BJ (cell line): ENCODE data around the gene CHRND. TPM values are rescaled to one million over a fixed set of nuclear protein-coding genes. Genes with fewer than 3 reads are reported as not detected.

ENCODE experiments used
- CTCF ChIA-PET: fragments of 350-600 bp; formaldehyde crosslinking; extraction: SDS; loops from one replicate; lab custom pipeline; 2021; ENCODE audit warnings: antibody characterized with exemption, inconsistent platforms; lab: Yijun Ruan, JAX
- POLR2A ChIA-PET: fragments of 300-600 bp; sonication (Branson Sonifier 250); formaldehyde crosslinking; extraction: SDS; loops from one replicate; lab custom pipeline; 2021; ENCODE audit warnings: antibody characterized with exemption; lab: Charles Lee
- DNase-seq: peaks from one replicate; pipeline ENCODE4 v3.0.0-alpha.2; 2011; ENCODE audit warnings: low read depth
- H3K27me3 ChIP-seq: 2 replicates; pipeline ENCODE4 v1.6.0; 2011; ENCODE audit warnings: low read length; ENCODE audit not compliant: control insufficient read depth, insufficient read depth
- H3K36me3 ChIP-seq: 2 replicates; pipeline ENCODE4 v1.5.1; 2011; ENCODE audit warnings: low read length; ENCODE audit not compliant: control insufficient read depth, insufficient read depth
- H3K4me3 ChIP-seq: 2 replicates; pipeline ENCODE4 v1.5.1; 2011; ENCODE audit warnings: low read depth, mild to moderate bottlenecking, control low read depth, low read length
- polyA plus RNA-seq: library from polyadenylated mRNA; depleted of rRNA; stranded (reverse); fragments of >200 nt; gene quantifications from 2 replicates; pipeline ENCODE4 v1.2.3, GENCODE V29; 2011
- TF ChIP-seq, protein P1 (sequence below): IDR thresholded peaks from 2 replicates; pipeline ENCODE4 v1.5.1; 2011; ENCODE audit warnings: low read depth, mild to moderate bottlenecking, control low read depth, inconsistent platforms, low read length, moderate library complexity; ENCODE audit not compliant: insufficient read depth

Gene CHRND
- polyA plus RNA-seq, 1 experiment, result not detected

DNA sequence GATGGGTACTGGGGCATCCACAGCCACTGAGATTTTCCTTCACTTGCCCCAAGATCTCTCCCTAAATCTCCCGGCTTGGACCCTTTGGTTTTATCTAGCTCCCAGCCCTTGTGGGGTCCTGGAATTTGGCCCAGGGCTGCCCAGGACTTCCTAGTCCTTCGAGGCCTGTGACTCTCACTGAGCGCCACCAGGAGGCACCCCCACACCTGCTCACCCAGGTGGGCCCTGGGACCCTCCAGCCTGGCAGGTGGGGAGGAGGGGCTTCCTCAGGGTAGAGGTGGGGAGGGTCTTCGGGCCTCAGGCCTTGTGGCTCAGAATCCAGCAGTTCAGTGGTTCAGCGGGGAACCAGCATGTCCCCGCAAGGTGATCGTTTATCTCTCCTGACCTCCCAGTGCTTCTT lies 17.7 kb upstream of the CHRND start:
- ChIA-PET POLR2A (no interaction called here), CTCF (interaction anchor here (2.4 kb wide), 1 partner anchor 14 kb away, joined by 15 read pairs; no protein-coding TSS in a partner anchor)
- H3K27me3 ChIP-seq, result peaks cover 30% of the 10 kb centered on the region

DNA sequence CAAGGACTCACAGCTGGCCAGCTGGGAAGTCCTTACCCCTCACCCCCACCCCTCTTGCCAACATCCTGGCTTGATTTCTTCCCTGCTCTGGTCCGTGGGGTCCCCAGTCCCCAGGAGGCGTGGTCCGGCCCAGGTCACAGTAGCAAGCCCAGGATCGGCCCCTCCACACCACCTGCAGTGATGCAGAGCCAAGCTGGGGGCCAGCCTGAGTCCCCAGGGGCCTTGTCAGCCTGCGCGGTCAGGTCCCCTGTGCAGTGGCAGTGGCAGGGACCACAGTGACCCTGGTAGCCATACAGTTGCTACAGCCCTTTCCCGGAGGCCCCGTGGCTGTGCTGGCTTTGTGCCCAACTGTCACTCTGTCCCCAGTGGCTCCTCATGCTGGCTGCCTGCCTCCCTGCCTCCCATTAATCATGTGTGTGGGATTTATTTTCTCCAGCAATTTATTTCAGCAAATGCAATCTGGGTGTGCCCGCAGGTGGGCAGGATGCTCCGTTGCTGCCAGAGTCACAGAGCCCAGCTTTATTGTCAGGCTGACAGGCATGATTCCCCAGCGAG lies 14.5 kb upstream of the CHRND start:
- ChIA-PET CTCF (interaction anchor here (1.4 to 1.7 kb wide), 2 partner anchors 10 to 11 kb away, joined by 5 to 9 read pairs; no protein-coding TSS in a partner anchor), POLR2A (no interaction called here)
- Histone ChIP-seq H3K36me3 (no peaks in the 10 kb centered on the region), H3K4me3 (no peak overlapping the region), H3K27me3 (peaks cover 6% of the 10 kb centered on the region)
- TF ChIP-seq, protein P1, sequence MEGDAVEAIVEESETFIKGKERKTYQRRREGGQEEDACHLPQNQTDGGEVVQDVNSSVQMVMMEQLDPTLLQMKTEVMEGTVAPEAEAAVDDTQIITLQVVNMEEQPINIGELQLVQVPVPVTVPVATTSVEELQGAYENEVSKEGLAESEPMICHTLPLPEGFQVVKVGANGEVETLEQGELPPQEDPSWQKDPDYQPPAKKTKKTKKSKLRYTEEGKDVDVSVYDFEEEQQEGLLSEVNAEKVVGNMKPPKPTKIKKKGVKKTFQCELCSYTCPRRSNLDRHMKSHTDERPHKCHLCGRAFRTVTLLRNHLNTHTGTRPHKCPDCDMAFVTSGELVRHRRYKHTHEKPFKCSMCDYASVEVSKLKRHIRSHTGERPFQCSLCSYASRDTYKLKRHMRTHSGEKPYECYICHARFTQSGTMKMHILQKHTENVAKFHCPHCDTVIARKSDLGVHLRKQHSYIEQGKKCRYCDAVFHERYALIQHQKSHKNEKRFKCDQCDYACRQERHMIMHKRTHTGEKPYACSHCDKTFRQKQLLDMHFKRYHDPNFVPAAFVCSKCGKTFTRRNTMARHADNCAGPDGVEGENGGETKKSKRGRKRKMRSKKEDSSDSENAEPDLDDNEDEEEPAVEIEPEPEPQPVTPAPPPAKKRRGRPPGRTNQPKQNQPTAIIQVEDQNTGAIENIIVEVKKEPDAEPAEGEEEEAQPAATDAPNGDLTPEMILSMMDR, result no peak
- DNase-seq, result no peak

More for the DNA sequence above, 17.7 kb upstream of the CHRND start:
- Histone ChIP-seq H3K36me3 (no peaks in the 10 kb centered on the region), H3K4me3 (no peak overlapping the region)
- TF ChIP-seq, protein P1, result no peak
- no peak for DNase-seq

- Histone ChIP-seq H3K36me3 (no peaks in the 10 kb centered on the region), H3K4me3 (no peak overlapping the region), H3K27me3 (peaks cover 3% of the 10 kb centered on the region)
- TF ChIP-seq, protein P1, result no peak
- ChIA-PET CTCF (interaction anchor here (1.4 kb wide), 1 partner anchor 9 kb away, joined by 5 read pairs; no protein-coding TSS in a partner anchor), POLR2A (no interaction called here)
- DNase-seq, result no peak
Measured at GRCh38 chr2:232512602-232513001, 13.4 kb upstream of the CHRND start.

DNA sequence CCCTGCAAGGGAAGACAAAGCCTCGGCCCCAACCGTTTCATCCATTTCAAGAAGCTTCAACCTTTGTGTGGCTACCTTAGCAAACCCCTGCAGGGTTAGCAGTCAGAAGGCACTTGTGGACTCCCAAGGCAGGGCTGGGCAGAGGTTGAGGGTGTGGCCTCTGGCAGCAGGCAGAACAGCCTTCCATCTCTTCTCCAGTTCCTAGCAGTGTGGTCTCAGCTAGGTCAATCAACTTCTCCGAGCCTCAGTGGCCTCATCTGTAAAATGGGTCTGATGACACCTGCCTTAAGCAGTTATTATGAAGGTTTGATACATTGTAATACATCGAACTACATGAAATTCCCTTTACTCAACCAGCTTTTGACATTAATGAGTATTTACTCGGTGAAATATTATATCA lies 12.6 kb upstream of the CHRND start:
- no peak for DNase-seq
- Histone ChIP-seq H3K4me3 (no peak overlapping the region), H3K36me3 (no peaks in the 10 kb centered on the region), H3K27me3 (0 out of 2 replicates have a peak, but pooled peaks cover 1% of the 10 kb centered on the region)
- TF ChIP-seq, protein P1, result no peak
- ChIA-PET POLR2A (no interaction called here), CTCF (no interaction called here)

DNA sequence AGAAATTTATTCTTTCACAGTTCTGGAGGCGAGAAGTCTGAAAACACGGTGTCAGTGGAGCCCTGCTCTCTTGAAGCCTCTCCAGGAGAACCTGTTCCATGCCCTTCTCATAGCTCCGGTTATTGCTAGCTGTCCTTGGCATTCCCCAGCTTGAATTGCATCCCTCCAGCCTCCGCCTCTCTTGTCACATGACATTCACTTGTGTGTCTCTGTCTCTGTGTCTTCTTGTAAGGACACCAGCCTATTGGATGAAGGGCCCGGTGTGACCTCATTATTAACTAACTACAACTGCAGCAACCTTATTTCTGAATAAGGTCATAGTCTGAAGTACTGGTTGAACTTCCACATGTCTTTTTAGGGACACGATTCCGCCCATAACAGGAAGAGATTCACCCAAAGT lies 10.3 kb upstream of the CHRND start:
- DNase-seq, result no peak
- Histone ChIP-seq H3K4me3 (no peak overlapping the region), H3K27me3 (peaks cover 6% of the 10 kb centered on the region; the same call in 1 of the 2 replicates), H3K36me3 (no peaks in the 10 kb centered on the region)
- POLR2A ChIA-PET, result no interaction called here
- TF ChIP-seq, protein P1, result no peak
- CTCF ChIA-PET, result interaction anchor here (1.5 kb wide), 2 partner anchors 14 to 69 kb away, joined by 3 to 4 read pairs; no protein-coding TSS in a partner anchor
